ENCODE data around the gene TSPEAR.

Gene TSPEAR

GRCh38 chr21:44524414-44525371 is 186.7 kb downstream of the TSPEAR start:
- DNase-seq: no peak

GRCh38 chr21:44523567-44524413 is 187.6 kb downstream of the TSPEAR start:
- no peak for DNase-seq

DNA sequence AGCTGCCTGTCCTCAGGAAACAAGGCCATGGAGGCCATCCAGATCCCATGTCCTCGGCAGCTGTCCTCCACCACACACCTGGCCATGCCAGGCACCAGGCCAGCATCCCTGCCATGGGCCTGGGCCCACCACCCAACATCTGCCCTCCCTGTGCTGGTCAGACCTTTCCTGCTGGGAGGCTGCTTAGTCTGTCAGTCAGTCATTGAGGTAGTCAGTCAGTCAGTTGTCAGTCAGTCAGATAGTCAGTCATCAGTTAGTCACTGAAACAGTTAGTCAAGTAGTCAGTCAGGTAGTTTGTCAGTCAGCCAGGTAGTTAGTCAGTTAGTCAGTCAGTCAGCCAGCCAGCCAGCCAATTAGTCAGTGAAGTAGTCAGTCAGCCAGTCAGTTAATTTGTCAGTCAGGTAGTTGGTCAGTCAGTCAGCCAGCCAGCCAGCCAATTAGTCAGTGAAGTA is 188.6 kb downstream of the TSPEAR start:
- no peak for DNase-seq

DNA sequence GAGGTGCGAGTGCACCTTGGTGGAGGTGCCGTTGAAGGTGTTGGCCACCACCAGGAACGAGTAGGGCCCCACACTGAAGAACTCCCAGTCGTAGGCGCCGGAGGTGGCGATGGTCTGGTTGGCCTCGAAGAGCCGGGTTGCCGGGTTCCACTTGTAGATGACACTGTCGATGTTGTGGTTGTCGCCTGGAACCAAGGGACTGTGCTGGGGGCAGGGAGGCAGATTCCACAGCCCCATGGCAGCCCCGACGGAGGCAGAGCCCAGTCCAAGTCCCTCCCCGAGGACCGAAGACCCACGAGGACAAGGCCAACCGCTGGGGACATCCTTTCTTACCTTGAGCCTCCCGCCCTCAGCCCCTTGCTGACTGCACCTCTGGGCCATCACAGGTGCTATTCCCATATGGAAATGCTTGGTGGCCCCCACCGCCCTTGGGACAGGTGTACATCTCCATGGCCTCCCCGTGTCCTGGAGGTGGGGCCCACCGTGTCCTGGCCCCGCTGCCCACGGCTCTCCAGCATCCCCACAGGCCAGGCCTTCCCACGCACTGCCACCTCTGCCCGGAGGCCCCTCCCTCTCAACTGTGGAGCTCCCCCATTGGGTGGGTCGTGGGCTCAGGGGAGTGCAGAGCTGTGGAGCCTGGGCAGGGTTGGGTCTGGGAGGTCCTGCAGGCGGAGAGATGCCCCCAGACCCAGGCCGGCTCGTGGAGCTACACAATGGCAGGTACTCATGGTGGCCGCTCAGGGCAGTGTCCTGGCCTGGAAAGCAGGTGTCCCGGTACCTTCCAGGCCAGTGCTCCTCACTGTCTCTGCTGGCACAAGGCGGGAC is 189.2 kb downstream of the TSPEAR start:
- DNase-seq: no peak

- no peak for DNase-seq
Measured at GRCh38 chr21:44521301-44521927, 190.0 kb downstream of the TSPEAR start.

- no peak for DNase-seq
Measured at GRCh38 chr21:44520326-44521300, 190.8 kb downstream of the TSPEAR start.

DNA sequence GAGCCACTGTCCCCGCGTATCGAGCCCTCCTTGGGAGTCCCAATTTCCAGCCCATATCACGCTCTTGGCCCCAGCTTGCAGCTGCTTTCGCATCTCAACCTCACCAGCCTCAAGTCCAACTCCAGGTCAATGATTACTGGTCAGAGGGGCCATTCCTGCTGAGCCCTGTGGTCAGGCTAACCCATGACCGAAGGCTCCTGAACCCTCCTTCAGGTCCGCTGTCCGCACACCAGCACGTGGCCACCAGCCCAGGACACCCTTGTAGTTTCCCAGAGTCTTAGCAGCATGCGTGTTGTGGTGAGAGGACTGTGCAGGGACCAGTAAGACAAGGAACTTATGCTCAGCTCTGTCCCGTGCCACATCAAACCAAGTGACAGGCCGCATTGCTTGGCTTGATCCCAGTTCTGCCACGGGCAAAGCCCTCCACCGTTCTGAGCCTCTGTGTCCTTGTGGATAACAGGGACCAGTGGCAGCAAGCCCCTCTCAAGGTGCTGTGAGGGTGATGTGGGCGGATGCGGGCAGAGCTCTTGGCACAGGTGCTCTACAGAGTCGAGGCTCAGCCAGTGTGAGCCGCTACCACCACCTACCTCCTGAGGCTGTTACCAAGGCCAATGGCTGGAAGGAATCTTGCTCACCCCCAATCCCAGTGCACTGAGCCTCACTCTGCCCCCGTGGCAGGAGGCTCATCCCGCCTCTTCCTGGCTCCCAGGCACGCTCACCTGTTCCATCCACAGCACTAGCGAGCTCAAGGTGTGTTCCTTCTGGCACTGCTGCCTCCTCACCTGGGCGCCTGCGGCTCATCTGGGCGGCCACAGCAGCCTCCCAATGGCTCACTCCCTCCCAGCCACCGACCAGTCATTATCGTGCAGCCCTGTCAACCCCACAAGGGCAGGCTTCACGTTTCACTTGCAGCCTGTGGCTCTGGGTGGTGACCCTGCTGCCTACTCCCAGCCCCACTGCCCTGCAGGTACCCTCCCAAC is 191.7 kb downstream of the TSPEAR start:
- DNase-seq: no peak

GRCh38 chr21:44518686-44519085 is 192.7 kb downstream of the TSPEAR start:
- DNase-seq: no peak

DNA sequence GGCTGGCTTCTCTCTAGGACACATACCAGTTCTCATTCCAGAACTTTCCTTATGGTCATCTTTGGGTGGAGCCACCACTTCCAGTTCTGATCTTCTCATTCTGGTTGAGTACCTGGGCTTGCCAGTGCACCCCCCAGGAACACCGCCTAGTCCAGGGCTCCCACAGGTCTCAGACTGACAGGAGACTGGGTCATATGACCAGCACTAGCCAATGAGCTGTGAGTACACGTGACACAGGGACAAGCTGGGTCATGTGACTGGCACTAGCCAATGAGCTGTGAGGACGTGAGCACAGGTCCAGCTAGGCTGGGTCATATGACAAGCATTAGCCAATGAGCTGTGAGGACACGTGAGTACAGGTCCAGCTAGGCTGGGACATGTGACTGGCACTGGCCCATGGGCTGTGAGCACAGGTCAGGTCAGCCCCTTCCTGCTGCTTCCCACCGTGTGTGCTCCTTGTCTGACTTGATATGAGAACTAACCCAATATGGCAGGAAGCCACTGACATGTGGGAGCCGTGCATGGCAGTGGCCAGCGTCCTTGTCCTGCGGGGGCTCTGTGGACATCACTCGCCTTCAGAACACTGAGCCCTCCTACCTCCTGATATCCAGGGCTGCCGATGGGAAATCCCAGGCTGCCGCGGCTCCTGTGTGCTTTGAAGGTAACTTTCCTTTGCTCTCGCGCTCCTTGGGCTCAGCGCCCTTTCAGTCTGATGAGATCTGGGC is 194.0 kb downstream of the TSPEAR start:
- DNase-seq: no peak

DNA sequence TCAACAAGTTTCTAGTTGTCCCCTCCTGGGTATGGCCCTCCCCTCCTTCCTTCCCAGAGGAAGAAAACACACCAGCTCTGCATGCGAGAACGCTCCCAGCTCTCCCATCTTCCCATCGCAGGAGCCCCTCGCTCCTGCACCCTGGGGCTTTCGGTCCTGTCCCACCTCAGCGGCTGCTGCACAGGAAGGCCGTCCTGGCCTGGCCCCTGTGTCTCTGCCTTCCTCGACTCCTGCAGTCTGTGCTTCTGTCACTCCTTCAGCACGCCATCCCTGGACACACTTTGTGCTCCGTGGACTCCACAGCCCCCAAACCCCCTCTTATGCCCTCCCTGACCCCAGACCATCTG is 194.6 kb downstream of the TSPEAR start:
- DNase-seq: no peak

DNA sequence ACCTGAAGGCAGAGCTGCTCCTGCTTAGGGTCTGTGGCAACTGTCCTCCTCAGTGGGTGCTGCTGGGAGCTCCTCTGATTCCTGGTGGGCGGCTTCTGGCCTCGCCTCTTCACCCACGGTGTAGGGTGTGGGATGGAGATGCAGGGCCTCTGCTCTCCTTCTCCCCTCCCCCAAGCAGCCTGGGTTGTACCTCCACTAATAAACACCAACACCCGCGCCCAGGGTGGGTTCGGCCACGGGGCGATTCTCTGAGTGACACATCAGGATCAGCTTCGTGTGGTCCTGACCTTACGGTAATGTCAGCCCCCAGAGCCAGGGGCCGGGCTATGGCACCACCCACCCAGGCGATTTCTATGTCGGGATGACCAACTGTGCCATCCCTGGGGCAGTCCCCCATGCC is 195.0 kb downstream of the TSPEAR start:
- no peak for DNase-seq

- DNase-seq: no peak
Measured at GRCh38 chr21:44515359-44516165, 195.8 kb downstream of the TSPEAR start.

- DNase-seq: no peak
Measured at GRCh38 chr21:44514746-44515358, 196.5 kb downstream of the TSPEAR start.

- DNase-seq: no peak
Measured at GRCh38 chr21:44514218-44514520, 197.2 kb downstream of the TSPEAR start.

GRCh38 chr21:44513389-44514217 is 197.8 kb downstream of the TSPEAR start:
- no peak for DNase-seq

DNA sequence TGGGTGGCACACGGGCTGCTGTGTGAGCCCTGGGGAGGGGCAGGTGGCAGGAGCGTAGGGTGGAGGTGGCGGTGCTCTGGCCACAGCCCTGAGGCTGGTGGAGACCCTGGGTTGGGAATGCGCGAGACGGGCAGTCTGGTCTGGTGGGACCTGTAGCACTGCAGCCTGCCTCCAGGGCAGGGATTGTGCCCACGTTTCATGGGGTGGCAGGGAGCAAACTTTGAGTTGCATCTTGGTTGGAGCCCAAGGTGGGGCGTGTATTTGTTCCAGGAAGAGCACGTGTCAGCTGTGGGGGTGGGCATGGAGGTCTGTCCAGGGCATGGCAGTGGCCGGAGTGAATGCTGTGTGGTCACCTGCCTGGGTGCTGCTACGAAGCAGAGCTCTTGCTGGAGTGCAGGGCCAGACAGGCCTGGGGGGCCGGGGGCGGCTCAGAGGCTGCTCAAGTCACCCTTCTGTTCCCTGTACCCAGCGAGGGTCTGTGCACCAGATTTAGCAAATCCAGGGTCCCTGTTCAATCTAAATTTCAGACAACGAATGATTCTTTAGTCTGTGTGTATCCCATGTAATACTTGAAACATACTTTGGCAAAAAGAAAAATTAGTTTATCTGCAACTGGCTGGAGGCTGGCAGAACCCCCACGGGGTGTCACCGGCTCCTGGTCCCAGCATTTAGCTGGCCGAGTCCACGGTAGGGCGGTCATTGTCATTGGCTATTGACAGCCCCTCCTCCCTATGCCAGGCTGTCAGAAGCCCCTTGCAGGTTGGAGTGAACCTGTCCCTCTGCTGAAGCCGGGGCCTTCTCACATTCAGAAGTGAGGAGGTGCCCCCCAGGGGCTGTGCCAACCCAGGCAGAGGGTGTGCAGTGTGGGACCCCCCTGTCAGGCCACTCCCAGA is 198.6 kb downstream of the TSPEAR start:
- no peak for DNase-seq

Measured in NCI-H748 treated with DMSO at 0.1 percent for 48 hours (cell line).